ENCODE data around the gene PUDP. TPM values are rescaled to one million over a fixed set of nuclear protein-coding genes. Genes with fewer than 3 reads are reported as not detected.
"Not testable (repeated sequence)": the region's sequence is repeated elsewhere in the genome, so short reads cannot be mapped to it uniquely, and the experiment has no call there.

The PUDP gene
- total RNA-seq, 1 donor from 2014 or later, result 30.0 TPM

GRCh38 chrX:7050271-7050670 is 97.7 kb downstream of the PUDP start:
- DNase-seq (ENCODE audit: extremely low read depth, low read depth, low spot score), result no peak

- DNase-seq (ENCODE audit: extremely low read depth, low read depth, low spot score), result no peak
Observed at GRCh38 chrX:7047951-7048350, 100.0 kb downstream of the PUDP start.

- no peak for DNase-seq (ENCODE audit: extremely low read depth, low read depth, low spot score)
Observed at GRCh38 chrX:7045238-7045955, 102.6 kb downstream of the PUDP start.

- not testable (repeated sequence) for DNase-seq (ENCODE audit: extremely low read depth, low read depth, low spot score)
Observed at GRCh38 chrX:7043796-7044433, 104.0 kb downstream of the PUDP start.

GRCh38 chrX:7028246-7028645 is 119.7 kb downstream of the PUDP start:
- DNase-seq (ENCODE audit: extremely low read depth, low read depth, low spot score), result no peak

GRCh38 chrX:7027071-7027470 is 120.9 kb downstream of the PUDP start:
- no peak for DNase-seq (ENCODE audit: extremely low read depth, low read depth, low spot score)

- DNase-seq (ENCODE audit: extremely low read depth, low read depth, low spot score), result not testable (repeated sequence)
Observed at GRCh38 chrX:7026365-7026764, 121.6 kb downstream of the PUDP start.

- DNase-seq (ENCODE audit: extremely low read depth, low read depth, low spot score), result no peak
Observed at GRCh38 chrX:7025471-7025870, 122.5 kb downstream of the PUDP start.

- no peak for DNase-seq (ENCODE audit: extremely low read depth, low read depth, low spot score)
Observed at GRCh38 chrX:7024850-7025249, 123.1 kb downstream of the PUDP start.

GRCh38 chrX:7022996-7023395 is 125.0 kb downstream of the PUDP start:
- not testable (repeated sequence) for DNase-seq (ENCODE audit: extremely low read depth, low read depth, low spot score)

GRCh38 chrX:7021991-7022390 is 126.0 kb downstream of the PUDP start:
- no peak for DNase-seq (ENCODE audit: extremely low read depth, low read depth, low spot score)

- DNase-seq (ENCODE audit: extremely low read depth, low read depth, low spot score), result no peak
Observed at GRCh38 chrX:7019555-7019954, 128.4 kb downstream of the PUDP start.

GRCh38 chrX:7012262-7012834 is 135.6 kb downstream of the PUDP start:
- not testable (repeated sequence) for DNase-seq (ENCODE audit: extremely low read depth, low read depth, low spot score)

GRCh38 chrX:7010897-7011296 is 137.1 kb downstream of the PUDP start:
- not testable (repeated sequence) for DNase-seq (ENCODE audit: extremely low read depth, low read depth, low spot score)

- DNase-seq (ENCODE audit: extremely low read depth, low read depth, low spot score), result not testable (repeated sequence)
Observed at GRCh38 chrX:7007328-7007727, 140.6 kb downstream of the PUDP start.

Other genes starting within 250 kb of the PUDP start
- 8.9 and 11.9 TPM in 2 replicates for gene STS, start 441 bp downstream of the PUDP start, total RNA-seq

Measured in glomerular endothelial cell (primary cell).